CD4-positive, alpha-beta T cell treated with Interferon alpha-2 for 1 hour (primary cell): Measurements from ENCODE around the gene ATF3.

Source experiments
- DNase-seq, 2 donors: peaks; one replicate each; pipeline ENCODE4 v3.0.0-alpha.2; 2020 to 2022

ATF3 gene

DNA sequence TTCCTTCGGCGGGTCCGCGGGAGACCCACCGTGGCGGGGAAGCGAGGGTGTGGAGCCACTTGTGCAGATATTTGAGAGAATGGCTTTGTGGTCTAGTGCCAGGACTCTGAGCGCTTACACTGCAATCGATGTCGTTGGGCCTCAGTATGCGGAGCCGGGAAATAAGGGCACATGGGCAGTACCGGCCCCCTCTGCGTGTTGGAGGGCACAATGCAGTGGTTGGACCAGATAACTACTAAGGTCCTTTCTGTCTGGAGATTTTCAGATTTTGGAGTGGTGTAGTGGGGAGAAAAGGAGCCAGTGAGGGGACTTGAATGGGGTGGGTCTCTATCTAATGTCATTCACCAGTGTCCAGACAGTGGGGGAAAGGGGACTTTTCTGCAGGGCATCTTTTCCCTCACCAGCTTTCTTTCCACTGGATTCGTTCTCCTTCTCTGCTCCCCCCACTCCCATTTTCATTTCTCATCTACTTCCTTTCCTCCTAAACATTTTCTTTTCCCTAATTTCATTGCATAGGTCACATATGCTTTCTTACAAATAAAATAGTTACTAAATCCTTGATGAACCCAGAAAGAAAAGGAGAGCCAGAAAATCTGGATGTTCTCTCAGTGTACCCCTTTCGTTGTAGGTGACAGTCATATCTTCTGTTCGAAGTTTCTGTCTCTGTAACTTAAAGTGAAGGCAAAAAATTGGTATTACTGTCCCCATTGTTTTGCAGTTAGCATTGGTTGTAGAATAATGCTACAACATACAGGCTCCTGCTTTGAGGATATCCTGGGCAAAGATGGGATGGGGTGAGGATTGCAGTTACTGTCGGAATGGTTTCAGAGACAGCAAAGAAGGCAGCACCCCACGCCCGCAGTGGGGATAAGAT, 1.4 kb downstream of the ATF3 start:
- peak in 1 of 2 donors; percentile 15 for DNase-seq

DNA sequence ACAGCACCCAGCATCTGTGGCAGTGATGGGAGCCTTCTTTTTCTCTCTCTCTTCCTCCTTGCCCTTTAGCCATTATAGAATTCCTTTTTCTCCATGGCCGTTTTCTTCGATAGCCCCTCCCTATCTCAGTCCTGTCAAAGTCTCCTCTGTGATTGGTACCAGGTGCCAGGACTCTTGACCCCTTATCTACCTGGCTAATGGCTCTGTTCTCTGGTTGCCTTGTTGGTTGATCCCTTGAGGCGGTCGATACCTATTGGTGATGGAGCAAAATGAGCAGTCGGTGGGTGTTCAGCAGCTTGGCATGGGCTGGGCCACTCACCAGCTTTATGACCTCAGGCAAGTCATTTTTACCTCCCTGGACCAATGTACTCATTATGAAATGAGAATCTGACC, 2.0 kb downstream of the ATF3 start:
- peak in 1 of 2 donors; percentile 28 for DNase-seq

- DNase-seq, result peak in 1 of 2 donors; percentile 19
Observed at GRCh38 chr1:212611000-212611948, 2.7 kb downstream of the ATF3 start.

DNA sequence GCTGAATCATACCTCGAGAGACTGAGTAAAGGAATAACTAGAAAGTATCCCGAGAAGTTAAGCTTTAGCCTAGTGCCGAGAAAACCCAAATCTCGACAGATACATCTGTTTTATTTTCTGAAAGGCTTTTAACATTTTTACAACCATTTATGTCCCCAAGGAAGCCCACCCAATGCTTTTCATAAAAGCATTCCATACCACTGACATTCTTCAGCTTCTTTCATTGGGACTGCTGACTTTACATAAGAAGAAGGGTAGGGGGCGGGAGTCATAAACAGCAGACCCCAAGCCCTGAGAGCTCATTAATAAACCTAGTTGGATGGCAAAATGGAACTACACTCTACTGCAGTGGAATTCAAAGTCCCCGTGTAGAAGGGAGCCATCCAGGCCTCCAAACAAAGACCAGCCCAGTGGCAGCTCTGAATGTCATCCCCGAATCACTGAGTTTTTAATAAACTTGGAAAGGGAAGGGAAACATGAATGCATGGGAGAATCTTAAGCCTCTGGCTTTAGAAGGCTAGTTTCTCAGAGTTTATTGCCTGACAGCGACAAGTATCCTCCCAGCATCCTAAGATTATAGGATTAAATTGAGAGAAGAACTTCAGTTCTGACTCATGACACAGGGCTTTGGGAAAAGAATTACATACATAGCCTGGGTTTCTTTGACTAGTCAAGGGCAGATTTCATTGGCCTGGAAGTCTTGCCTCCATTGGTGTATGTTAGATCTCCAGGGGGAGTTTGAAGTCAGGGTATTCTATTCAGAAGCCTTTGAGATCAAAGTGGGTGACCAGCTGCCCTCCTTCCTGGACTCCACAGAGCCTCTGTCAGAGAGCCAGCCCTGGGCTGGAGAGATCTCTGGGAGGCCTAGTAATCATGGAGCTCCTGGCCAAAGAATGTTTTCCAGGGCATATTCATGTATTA, 3.7 kb downstream of the ATF3 start:
- peak in 1 of 2 donors; percentile 25 for DNase-seq

- DNase-seq, result peak in 1 of 2 donors; percentile 20
Observed at GRCh38 chr1:212613440-212614335, 5.1 kb downstream of the ATF3 start.

- DNase-seq, result peak in 1 of 2 donors; percentile 23
Observed at GRCh38 chr1:212614453-212615200, 6.1 kb downstream of the ATF3 start.

DNA sequence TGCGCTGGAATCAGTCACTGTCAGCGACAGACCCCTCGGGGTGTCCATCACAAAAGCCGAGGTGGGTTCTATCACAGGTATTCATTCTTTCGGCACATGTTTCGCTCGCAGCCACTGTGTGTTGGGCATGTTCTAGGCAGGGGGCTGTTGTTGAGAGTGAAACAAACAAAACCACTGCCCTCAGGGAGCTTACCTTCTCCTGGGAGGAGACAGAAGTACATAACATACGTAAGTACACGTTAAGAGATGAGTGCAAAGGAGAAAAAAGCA, 6.6 kb downstream of the ATF3 start:
- no peak for DNase-seq

- DNase-seq, result no peak
Observed at GRCh38 chr1:212618466-212619210, 10.1 kb downstream of the ATF3 start.

DNA sequence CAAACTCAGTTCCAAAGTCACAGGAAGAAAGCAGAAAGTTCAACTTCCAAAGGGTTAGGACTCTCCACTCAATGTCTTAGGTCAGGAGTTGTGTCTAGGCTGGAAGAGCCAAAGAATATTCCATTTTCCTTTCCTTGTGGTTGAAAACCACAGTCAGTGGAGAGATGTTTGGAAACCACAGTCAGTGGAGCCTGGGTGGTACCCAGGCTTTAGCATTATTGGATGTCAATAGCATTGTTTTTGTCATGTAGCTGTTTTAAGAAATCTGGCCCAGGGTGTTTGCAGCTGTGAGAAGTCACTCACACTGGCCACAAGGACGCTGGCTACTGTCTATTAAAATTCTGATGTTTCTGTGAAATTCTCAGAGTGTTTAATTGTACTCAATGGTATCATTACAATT, 11.7 kb downstream of the ATF3 start:
- no peak for DNase-seq

- peak in 1 of 2 donors; percentile 29 for DNase-seq
Observed at GRCh38 chr1:212621043-212621948, 12.7 kb downstream of the ATF3 start.

DNA sequence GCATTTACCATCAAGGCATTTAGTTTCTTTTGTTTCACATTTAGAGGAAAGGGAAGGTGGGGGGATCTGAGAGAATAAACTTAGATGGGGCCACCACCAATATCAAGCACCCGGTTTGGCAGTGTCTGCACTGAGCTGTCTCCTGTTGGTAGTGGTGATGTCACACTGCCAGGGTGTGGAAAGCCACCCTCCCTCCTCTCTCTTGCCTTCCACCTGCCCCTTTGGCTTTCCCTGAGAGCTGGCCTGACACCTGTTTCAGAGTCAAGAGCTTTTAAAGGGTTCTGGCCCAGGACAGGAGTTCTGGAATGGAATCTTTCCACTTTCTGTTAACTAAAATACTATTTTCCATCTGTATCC, 13.4 kb downstream of the ATF3 start:
- peak in 1 of 2 donors; percentile 46 for DNase-seq

DNA sequence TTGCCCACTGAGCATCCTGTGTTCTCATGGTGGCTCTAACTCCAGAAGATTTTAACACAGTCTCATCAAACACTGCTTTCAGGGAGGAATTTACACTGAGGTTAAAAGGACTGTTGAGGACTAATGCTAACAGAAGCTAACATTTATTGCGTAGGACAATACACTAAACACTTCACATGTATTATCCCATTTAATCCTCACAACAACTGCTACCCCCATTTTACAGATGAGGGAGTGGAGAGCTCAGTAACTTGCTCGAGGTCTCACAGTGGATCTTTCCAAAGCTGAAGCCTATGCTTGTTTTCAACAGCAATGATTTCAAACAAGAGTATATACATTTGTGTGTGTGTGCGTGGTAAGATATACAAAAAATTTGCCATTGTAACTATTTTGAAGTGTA, 13.9 kb downstream of the ATF3 start:
- peak in 1 of 2 donors; percentile 25 for DNase-seq

DNA sequence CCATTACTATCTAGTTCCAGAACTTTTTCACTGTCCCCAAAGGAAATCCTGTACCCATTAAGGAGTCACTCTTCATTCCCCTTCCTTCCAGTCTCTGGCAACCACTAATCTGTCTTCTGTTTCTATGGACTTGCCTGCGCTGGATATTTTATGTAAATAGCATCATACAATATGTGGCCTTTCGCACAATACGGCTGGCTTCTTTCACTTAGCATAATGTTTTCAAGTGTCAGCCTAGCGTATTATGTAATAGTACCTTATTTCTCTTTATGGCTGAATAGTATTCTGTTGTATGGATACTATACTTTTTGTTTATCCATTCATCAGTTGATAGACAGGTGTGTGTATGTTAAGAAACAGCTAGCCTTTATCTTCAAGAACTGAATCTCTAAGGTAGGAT, 14.3 kb downstream of the ATF3 start:
- DNase-seq, result no peak

- DNase-seq, result peak in 1 of 2 donors; percentile 24
Observed at GRCh38 chr1:212623603-212624002, 15.0 kb downstream of the ATF3 start.

- peak in 1 of 2 donors; percentile 8 for DNase-seq
Observed at GRCh38 chr1:212624976-212625501, 16.5 kb downstream of the ATF3 start.

GRCh38 chr1:212625781-212626450, 17.4 kb downstream of the ATF3 start:
- DNase-seq, result no peak

DNA sequence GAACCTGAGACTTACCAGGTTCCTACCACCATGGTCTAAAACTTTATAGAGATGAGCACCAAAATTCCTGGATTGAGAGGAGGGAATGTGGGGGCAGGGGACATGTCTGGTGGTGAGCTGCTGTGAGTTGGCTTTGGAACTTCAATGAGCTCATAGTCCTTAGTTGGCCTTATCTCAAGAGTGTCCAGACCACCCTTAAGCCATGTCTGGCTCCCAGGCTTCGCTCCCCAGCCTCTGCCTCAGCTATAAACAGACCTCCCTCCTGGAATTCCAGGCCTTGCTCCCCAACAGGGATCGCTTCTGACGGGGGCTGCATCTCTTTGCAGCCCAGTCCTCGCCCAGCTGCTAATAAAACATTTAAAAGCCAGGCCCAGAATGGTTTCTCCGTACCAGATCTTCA, 19.5 kb downstream of the ATF3 start:
- DNase-seq, result no peak

- no peak for DNase-seq
Observed at GRCh38 chr1:212628813-212629415, 20.4 kb downstream of the ATF3 start.
